ENCODE results near the gene PRPF19.

- TF ChIP-seq MEF2A (IDR thresholded peaks at IDR 0.05; ENCODE audit: control insufficient read depth, low read depth, low read length), result no peak
- no peak for TF ChIP-seq ZKSCAN1 (IDR thresholded peaks at IDR 0.05; ENCODE audit: low read depth, low read length)
- no peak for TF ChIP-seq ATF6 (CRISPR knock-in tag; IDR thresholded peaks at IDR 0.05)
- no peak for TF ChIP-seq POLR2AphosphoS5 (IDR thresholded peaks at IDR 0.05; ENCODE audit: control insufficient read depth, insufficient read depth, low read depth, low read length)
- no peak for TF ChIP-seq CREM (IDR thresholded peaks at IDR 0.05; ENCODE audit: low read depth)
- peak in 1 of 3 experiments; percentile 16; a peak in 1 of 6 replicates for TF ChIP-seq CTCF (IDR thresholded peaks at IDR 0.05 in 2 of 3, conservative IDR thresholded peaks at IDR 0.05 in 1 of 3; ENCODE audit: insufficient read depth in 2 of 3, low read depth in 1 of 3, low read length in 3 of 3)
- no peak for TF ChIP-seq NR3C1 (CRISPR knock-in tag; IDR thresholded peaks at IDR 0.05)
- no peak for TF ChIP-seq GABPB1 (CRISPR knock-in tag; IDR thresholded peaks at IDR 0.05)
- TF ChIP-seq SNRNP70 (optimal IDR thresholded peaks at IDR 0.05; ENCODE audit: low read depth, low read length), result no peak
- TF ChIP-seq HMGXB4 (CRISPR knock-in tag; IDR thresholded peaks at IDR 0.05), result no peak
- TF ChIP-seq TAF1 (IDR thresholded peaks at IDR 0.05; ENCODE audit: control insufficient read depth, extremely low read depth, insufficient read depth, low read length, severe bottlenecking), result no peak
- no peak for TF ChIP-seq POLR2A (conservative IDR thresholded peaks at IDR 0.05)
- no peak for TF ChIP-seq AFF4 (CRISPR knock-in tag; IDR thresholded peaks at IDR 0.05)
- no peak for TF ChIP-seq HEY1 (CRISPR knock-in tag; IDR thresholded peaks at IDR 0.05; ENCODE audit: borderline replicate concordance)
Measured at GRCh38 chr11:60871378-60872061, 34.9 kb downstream of the PRPF19 start.
